Fibroblast of pulmonary artery (primary cell): ENCODE measurements around the gene PSMD13.

Source experiments
- DNase-seq: peaks from one replicate; pipeline ENCODE4 v3.0.0-alpha.2; 2010; ENCODE audit warnings: low read depth
- H3K4me3 ChIP-seq: replicated peaks from 2 replicates; pipeline ENCODE4 v1.5.1; 2011; ENCODE audit warnings: low read depth, mild to moderate bottlenecking, control low read depth, low read length, moderate library complexity
- TF ChIP-seq, protein P1 (sequence below): IDR thresholded peaks from 2 replicates; pipeline ENCODE4 v1.5.1; 2011; ENCODE audit warnings: mild to moderate bottlenecking, control low read depth, low read length, inconsistent platforms; ENCODE audit errors: missing control alignments

The PSMD13 gene

DNA sequence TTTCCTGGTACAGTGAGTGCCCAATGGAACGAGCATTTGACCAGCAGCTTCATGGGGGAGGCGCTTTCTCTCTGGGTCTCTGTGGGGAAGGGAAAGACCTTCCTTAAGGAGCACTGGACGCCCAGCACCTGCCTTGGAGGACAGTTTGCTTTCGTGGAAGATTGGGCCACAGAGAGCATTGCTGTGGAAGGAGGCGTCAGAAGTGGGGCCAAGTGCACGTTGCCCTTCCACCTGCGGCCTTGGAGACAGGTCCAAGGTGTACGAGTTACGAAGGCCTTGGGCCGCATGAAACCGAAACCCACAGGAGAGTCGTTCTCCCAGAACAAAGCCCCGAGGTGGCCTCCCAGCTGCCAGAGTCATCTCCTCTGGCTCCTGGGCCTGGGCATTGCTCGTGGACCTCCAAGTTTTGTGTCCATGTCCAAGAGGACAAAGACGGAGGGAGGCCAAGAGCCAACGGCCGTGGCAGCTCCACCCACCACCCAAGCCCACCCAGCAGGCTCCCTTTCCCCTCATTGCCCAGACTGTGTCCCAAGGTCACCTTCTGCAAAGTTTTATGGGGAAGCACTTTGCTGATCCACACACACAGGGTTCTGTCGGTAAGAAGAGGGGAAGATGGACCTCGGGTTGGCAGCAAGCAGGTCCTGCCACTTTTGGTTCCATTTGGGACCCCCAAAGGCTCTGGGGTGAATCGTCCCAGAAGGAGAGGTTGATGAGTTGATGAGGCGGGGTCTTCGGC is 35.6 kb downstream of the PSMD13 start:
- TF ChIP-seq, protein P1, sequence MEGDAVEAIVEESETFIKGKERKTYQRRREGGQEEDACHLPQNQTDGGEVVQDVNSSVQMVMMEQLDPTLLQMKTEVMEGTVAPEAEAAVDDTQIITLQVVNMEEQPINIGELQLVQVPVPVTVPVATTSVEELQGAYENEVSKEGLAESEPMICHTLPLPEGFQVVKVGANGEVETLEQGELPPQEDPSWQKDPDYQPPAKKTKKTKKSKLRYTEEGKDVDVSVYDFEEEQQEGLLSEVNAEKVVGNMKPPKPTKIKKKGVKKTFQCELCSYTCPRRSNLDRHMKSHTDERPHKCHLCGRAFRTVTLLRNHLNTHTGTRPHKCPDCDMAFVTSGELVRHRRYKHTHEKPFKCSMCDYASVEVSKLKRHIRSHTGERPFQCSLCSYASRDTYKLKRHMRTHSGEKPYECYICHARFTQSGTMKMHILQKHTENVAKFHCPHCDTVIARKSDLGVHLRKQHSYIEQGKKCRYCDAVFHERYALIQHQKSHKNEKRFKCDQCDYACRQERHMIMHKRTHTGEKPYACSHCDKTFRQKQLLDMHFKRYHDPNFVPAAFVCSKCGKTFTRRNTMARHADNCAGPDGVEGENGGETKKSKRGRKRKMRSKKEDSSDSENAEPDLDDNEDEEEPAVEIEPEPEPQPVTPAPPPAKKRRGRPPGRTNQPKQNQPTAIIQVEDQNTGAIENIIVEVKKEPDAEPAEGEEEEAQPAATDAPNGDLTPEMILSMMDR: no peak

DNA sequence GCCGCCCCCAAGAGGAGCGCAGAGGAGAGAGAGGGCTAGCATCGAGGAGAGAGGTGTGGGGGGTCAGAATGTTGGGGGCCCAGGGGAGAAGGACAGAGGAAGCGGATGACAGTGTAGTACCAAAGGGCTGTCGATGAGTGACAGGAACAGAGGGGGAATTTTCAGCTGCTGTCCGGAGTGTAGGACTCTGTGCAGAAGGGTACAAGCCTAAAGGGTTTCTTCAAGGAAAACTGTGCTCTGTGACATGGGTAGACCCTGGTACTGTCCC is 36.1 kb downstream of the PSMD13 start:
- TF ChIP-seq, protein P1: no peak
- DNase-seq: no peak
- no peak overlapping the region for H3K4me3 ChIP-seq

More for the DNA sequence above, 35.6 kb downstream of the PSMD13 start:
- no peak for DNase-seq
- H3K4me3 ChIP-seq: no peak overlapping the region

DNA sequence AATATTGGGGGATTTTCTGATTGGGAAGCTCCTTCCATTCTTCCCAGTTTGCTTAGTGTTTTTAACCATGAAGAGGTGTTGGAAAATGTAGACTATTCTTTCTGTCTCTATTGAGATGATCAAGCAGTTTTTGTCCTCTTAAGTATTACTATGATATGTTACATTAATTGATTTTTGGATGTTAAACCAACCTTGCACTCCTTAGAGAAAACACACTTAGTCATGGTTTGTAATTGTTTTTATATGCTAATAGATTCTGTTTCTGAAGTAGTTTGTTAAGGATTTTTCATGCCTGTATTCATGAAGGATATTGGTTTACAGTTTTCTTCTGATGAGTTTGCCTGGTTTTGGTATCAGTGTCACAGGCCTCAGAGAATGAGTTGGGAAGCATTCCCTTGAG is 39.4 kb downstream of the PSMD13 start:
- no peak for DNase-seq
- H3K4me3 ChIP-seq: no peak overlapping the region

DNA sequence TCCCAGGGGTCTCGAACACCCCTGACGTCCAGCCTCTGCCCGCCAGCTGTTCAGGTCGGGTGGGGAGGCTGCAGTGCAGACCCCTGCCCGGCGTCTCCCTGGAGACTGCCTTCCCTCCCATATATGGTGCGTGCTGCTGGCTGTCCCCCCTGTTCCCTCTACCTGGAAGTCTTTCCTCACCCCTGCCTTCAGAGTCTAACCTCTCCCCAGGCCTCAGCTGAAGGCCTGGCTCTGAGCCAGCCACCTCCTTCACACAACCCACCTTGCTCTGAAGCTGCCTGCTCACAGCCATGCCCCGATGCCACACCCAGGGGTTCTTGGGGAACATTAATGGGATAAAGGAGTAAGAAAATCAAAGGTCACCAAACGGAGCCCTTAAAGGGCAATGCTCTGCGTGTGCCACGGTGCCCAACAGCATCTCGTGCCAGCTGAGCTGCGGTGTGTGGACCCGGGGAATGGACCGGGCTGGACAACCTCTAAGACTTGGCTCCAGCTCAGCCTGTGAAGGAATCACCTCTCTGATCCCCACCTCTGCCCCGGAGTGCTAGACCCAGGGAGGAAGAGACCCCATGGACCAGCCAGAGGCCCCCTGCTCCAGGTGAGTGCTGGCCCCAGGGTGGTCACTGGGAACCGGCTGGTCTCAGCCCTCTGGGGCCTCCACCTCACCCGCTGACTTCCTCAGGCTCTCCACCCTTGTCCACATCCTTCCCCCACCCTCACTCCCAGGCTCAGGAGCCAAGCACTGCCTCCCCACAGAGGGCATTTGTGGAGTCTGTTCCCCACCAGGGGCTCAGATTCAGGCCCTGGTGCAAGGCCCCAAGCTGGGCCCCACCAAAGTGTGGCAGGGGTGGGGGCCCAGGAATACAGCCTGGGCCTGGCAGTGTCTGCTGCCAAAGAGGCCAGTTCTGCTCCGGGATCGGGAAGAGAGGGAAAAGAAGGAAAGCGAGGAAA is 41.5 kb downstream of the PSMD13 start, which contains the start of gene NLRP6:
NLRP6 (plus strand) TSS at position 407 of the 951 bp plus-strand sequence; CDS start at position 570, 163 bp downstream.
- H3K4me3 ChIP-seq: no peak within 1 kb of the TSS
- TF ChIP-seq, protein P1: no peak
- no peak for DNase-seq

More for the DNA sequence above, 39.4 kb downstream of the PSMD13 start:
- TF ChIP-seq, protein P1: no peak

DNA sequence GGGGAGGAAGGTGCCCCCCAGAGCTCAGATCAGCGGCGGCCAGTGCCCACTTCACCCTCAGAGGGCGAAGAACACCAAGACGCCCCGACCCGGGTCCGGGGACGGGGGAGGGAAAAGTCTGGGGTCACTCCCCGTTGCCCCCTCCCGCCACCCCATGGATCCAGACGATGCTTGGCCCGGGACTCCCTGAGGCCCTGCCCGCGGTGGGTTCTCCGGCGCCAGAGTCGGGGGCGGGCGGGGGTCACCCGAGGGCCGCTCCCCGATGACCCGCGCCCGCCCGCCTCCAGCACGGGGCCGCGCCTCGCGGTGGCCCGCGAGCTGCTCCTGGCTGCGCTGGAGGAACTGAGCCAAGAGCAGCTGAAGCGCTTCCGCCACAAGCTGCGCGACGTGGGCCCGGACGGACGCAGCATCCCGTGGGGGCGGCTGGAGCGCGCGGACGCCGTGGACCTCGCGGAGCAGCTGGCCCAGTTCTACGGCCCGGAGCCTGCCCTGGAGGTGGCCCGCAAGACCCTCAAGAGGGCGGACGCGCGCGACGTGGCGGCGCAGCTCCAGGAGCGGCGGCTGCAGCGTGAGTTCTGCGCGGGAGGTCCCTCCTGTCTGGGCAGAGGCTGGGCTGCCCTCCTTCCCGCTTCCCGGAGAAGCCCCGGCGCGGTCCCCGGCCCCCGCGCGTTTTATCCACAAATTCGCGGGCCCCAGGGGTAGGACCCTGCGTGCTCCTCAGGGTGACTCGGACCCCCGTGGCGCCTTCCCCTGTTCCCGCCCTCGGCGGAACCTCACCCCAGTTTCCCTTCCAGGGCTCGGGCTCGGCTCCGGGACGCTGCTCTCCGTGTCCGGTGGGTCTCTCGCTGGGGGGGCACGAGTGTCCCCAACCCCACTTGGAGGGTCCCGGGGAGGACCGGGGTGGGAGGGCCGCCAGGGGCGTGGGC is 42.5 kb downstream of the PSMD13 start:
- no peak for DNase-seq

More for the DNA sequence above, 42.5 kb downstream of the PSMD13 start:
- no peak overlapping the region for H3K4me3 ChIP-seq
- TF ChIP-seq, protein P1: no peak
